ENCODE data around the gene SLCO2A1. TPM values are rescaled to one million over a fixed set of nuclear protein-coding genes. Genes with fewer than 3 reads are reported as not detected.

The SLCO2A1 gene
- total RNA-seq, 2 experiments from 2014 or later, result not detected

GRCh38 chr3:134027631-134028030 is 2.1 kb downstream of the SLCO2A1 start:
- peaks cover 32% of the 10 kb centered on the region for H3K27me3 Mint-ChIP-seq (ENCODE audit: low read depth)
- H3K4me1 Mint-ChIP-seq (ENCODE audit: low read depth), result peaks cover 8% of the 10 kb centered on the region
- intact Hi-C loops (cut with micrococcal nuclease), result loop anchor here (5.0 kb wide), 1 partner anchor 85 kb away; no protein-coding TSS in a partner anchor
- CTCF ChIA-PET, result no interaction called here
- DNase-seq, result no peak
- no peaks in the 10 kb centered on the region for H3K9me3 Mint-ChIP-seq
- H3K27ac Mint-ChIP-seq, result no peak overlapping the region
- H3K4me3 Mint-ChIP-seq, result no peak overlapping the region
- H3K36me3 Mint-ChIP-seq (ENCODE audit: low read depth), result no peaks in the 10 kb centered on the region

GRCh38 chr3:134020135-134020680 is 9.5 kb downstream of the SLCO2A1 start:
- Mint-ChIP-seq H3K27ac (no peak overlapping the region), H3K4me1 (ENCODE audit: low read depth) (no peaks in the 10 kb centered on the region), H3K36me3 (ENCODE audit: low read depth) (no peaks in the 10 kb centered on the region), H3K27me3 (ENCODE audit: low read depth) (no peaks in the 10 kb centered on the region), H3K4me3 (no peak overlapping the region), H3K9me3 (no peaks in the 10 kb centered on the region)
- intact Hi-C loops (cut with micrococcal nuclease), result no loop called here
- CTCF ChIA-PET, result interaction anchor here (0.7 kb wide), 1 partner anchor 48 kb away, joined by 3 read pairs; no protein-coding TSS in a partner anchor
- DNase-seq, result no peak

- H3K27me3 Mint-ChIP-seq (ENCODE audit: low read depth), result peaks cover 2% of the 10 kb centered on the region
- DNase-seq, result no peak
- intact Hi-C loops (cut with micrococcal nuclease), result no loop called here
- no peaks in the 10 kb centered on the region for H3K9me3 Mint-ChIP-seq
- no peaks in the 10 kb centered on the region for H3K4me1 Mint-ChIP-seq (ENCODE audit: low read depth)
- H3K27ac Mint-ChIP-seq, result no peak overlapping the region
- no peak overlapping the region for H3K4me3 Mint-ChIP-seq
- CTCF ChIA-PET, result interaction anchor here (0.7 kb wide), 1 partner anchor 193 kb away, joined by 3 read pairs; no protein-coding TSS in a partner anchor
- H3K36me3 Mint-ChIP-seq (ENCODE audit: low read depth), result no peaks in the 10 kb centered on the region
These were observed 10.9 kb downstream of the SLCO2A1 start for GRCh38 chr3:134018850-134019249.

- CTCF ChIA-PET, result interaction anchor here (0.7 kb wide), 1 partner anchor 194 kb away, joined by 3 read pairs; no protein-coding TSS in a partner anchor
These were observed 11.3 kb downstream of the SLCO2A1 start for GRCh38 chr3:134018406-134018805.

GRCh38 chr3:134017490-134017889 is 12.2 kb downstream of the SLCO2A1 start:
- Mint-ChIP-seq H3K36me3 (ENCODE audit: low read depth) (no peaks in the 10 kb centered on the region), H3K27me3 (ENCODE audit: low read depth) (peaks cover 2% of the 10 kb centered on the region), H3K4me1 (ENCODE audit: low read depth) (no peaks in the 10 kb centered on the region), H3K4me3 (no peak overlapping the region), H3K27ac (no peak overlapping the region), H3K9me3 (no peaks in the 10 kb centered on the region)
- CTCF ChIA-PET, result no interaction called here
- intact Hi-C loops (cut with micrococcal nuclease), result no loop called here
- DNase-seq, result no peak

More at GRCh38 chr3:134018406-134018805, 11.3 kb downstream of the SLCO2A1 start:
- Mint-ChIP-seq H3K36me3 (ENCODE audit: low read depth) (no peaks in the 10 kb centered on the region), H3K27ac (no peak overlapping the region), H3K27me3 (ENCODE audit: low read depth) (peaks cover 2% of the 10 kb centered on the region), H3K4me3 (no peak overlapping the region), H3K9me3 (no peaks in the 10 kb centered on the region), H3K4me1 (ENCODE audit: low read depth) (no peaks in the 10 kb centered on the region)
- DNase-seq, result no peak
- intact Hi-C loops (cut with micrococcal nuclease), result no loop called here

- H3K27ac Mint-ChIP-seq, result no peak overlapping the region
- H3K36me3 Mint-ChIP-seq (ENCODE audit: low read depth), result no peaks in the 10 kb centered on the region
- DNase-seq, result no peak
- CTCF ChIA-PET, result no interaction called here
- intact Hi-C loops (cut with micrococcal nuclease), result no loop called here
- no peaks in the 10 kb centered on the region for H3K9me3 Mint-ChIP-seq
- no peak overlapping the region for H3K4me3 Mint-ChIP-seq
- no peaks in the 10 kb centered on the region for H3K4me1 Mint-ChIP-seq (ENCODE audit: low read depth)
- H3K27me3 Mint-ChIP-seq (ENCODE audit: low read depth), result peaks cover 19% of the 10 kb centered on the region
These were observed 15.5 kb downstream of the SLCO2A1 start for GRCh38 chr3:134014270-134014669.

GRCh38 chr3:134013280-134013679 is 16.4 kb downstream of the SLCO2A1 start:
- Mint-ChIP-seq H3K4me3 (no peak overlapping the region), H3K4me1 (ENCODE audit: low read depth) (no peaks in the 10 kb centered on the region), H3K36me3 (ENCODE audit: low read depth) (no peaks in the 10 kb centered on the region), H3K27me3 (ENCODE audit: low read depth) (peaks cover 22% of the 10 kb centered on the region), H3K27ac (no peak overlapping the region), H3K9me3 (no peaks in the 10 kb centered on the region)
- intact Hi-C loops (cut with micrococcal nuclease), result no loop called here
- CTCF ChIA-PET, result no interaction called here
- no peak for DNase-seq

- peaks cover 26% of the 10 kb centered on the region for H3K27me3 Mint-ChIP-seq (ENCODE audit: low read depth)
- H3K27ac Mint-ChIP-seq, result no peak overlapping the region
- DNase-seq, result no peak
- intact Hi-C loops (cut with micrococcal nuclease), result no loop called here
- H3K9me3 Mint-ChIP-seq, result no peaks in the 10 kb centered on the region
- no peaks in the 10 kb centered on the region for H3K4me1 Mint-ChIP-seq (ENCODE audit: low read depth)
- no peak overlapping the region for H3K4me3 Mint-ChIP-seq
- CTCF ChIA-PET, result no interaction called here
- H3K36me3 Mint-ChIP-seq (ENCODE audit: low read depth), result no peaks in the 10 kb centered on the region
These were observed 20.3 kb downstream of the SLCO2A1 start for GRCh38 chr3:134009345-134010000.

- intact Hi-C loops (cut with micrococcal nuclease), result no loop called here
- no peak for DNase-seq
- no peaks in the 10 kb centered on the region for H3K36me3 Mint-ChIP-seq (ENCODE audit: low read depth)
- no peaks in the 10 kb centered on the region for H3K9me3 Mint-ChIP-seq
- CTCF ChIA-PET, result no interaction called here
- H3K4me1 Mint-ChIP-seq (ENCODE audit: low read depth), result no peaks in the 10 kb centered on the region
- H3K4me3 Mint-ChIP-seq, result no peak overlapping the region
- peaks cover 25% of the 10 kb centered on the region for H3K27me3 Mint-ChIP-seq (ENCODE audit: low read depth)
- no peak overlapping the region for H3K27ac Mint-ChIP-seq
These were observed 21.0 kb downstream of the SLCO2A1 start for GRCh38 chr3:134008630-134009156.

- intact Hi-C loops (cut with micrococcal nuclease), result no loop called here
- Mint-ChIP-seq H3K4me1 (ENCODE audit: low read depth) (no peaks in the 10 kb centered on the region), H3K9me3 (no peaks in the 10 kb centered on the region)
These were observed 21.9 kb downstream of the SLCO2A1 start for GRCh38 chr3:134007819-134008218.

GRCh38 chr3:134004841-134005240 is 24.9 kb downstream of the SLCO2A1 start:
- H3K4me1 Mint-ChIP-seq (ENCODE audit: low read depth), result no peaks in the 10 kb centered on the region
- peaks cover 17% of the 10 kb centered on the region for H3K27me3 Mint-ChIP-seq (ENCODE audit: low read depth)
- CTCF ChIA-PET, result no interaction called here
- H3K27ac Mint-ChIP-seq, result no peak overlapping the region
- H3K9me3 Mint-ChIP-seq, result no peaks in the 10 kb centered on the region
- intact Hi-C loops (cut with micrococcal nuclease), result no loop called here
- H3K4me3 Mint-ChIP-seq, result no peak overlapping the region
- no peak for DNase-seq
- no peaks in the 10 kb centered on the region for H3K36me3 Mint-ChIP-seq (ENCODE audit: low read depth)

More at GRCh38 chr3:134007819-134008218, 21.9 kb downstream of the SLCO2A1 start:
- CTCF ChIA-PET, result no interaction called here
- DNase-seq, result no peak
- Mint-ChIP-seq H3K27ac (no peak overlapping the region), H3K27me3 (ENCODE audit: low read depth) (peaks cover 25% of the 10 kb centered on the region), H3K4me3 (no peak overlapping the region), H3K36me3 (ENCODE audit: low read depth) (no peaks in the 10 kb centered on the region)

GRCh38 chr3:134003066-134003465 is 26.7 kb downstream of the SLCO2A1 start:
- Mint-ChIP-seq H3K9me3 (no peaks in the 10 kb centered on the region), H3K27ac (no peak overlapping the region), H3K4me3 (no peak overlapping the region), H3K27me3 (ENCODE audit: low read depth) (peaks cover 10% of the 10 kb centered on the region), H3K36me3 (ENCODE audit: low read depth) (no peaks in the 10 kb centered on the region), H3K4me1 (ENCODE audit: low read depth) (no peaks in the 10 kb centered on the region)
- DNase-seq, result no peak
- intact Hi-C loops (cut with micrococcal nuclease), result no loop called here
- CTCF ChIA-PET, result no interaction called here

- intact Hi-C loops (cut with micrococcal nuclease), result no loop called here
- Mint-ChIP-seq H3K4me1 (ENCODE audit: low read depth) (no peaks in the 10 kb centered on the region), H3K27ac (no peak overlapping the region), H3K4me3 (no peak overlapping the region), H3K9me3 (no peaks in the 10 kb centered on the region), H3K36me3 (ENCODE audit: low read depth) (no peaks in the 10 kb centered on the region), H3K27me3 (ENCODE audit: low read depth) (peaks cover 6% of the 10 kb centered on the region)
- no peak for DNase-seq
- CTCF ChIA-PET, result no interaction called here
These were observed 27.4 kb downstream of the SLCO2A1 start for GRCh38 chr3:134002306-134002705.

All from activated naive CD4-positive, alpha-beta T cell treated with anti-CD3 and anti-CD28 coated beads for 36 hours (primary cell).